ENCODE results near the gene TAF4. TPM values are rescaled to one million over a fixed set of nuclear protein-coding genes. Genes with fewer than 3 reads are reported as not detected.

Gene TAF4
- total RNA-seq, 1 donor from 2014 or later: 22.2 TPM

GRCh38 chr20:61927193-61927825 lies 138.4 kb downstream of the TAF4 start:
- H3K9me3 Mint-ChIP-seq: no peaks in the 10 kb centered on the region
- TF ChIP-seq, protein P1, sequence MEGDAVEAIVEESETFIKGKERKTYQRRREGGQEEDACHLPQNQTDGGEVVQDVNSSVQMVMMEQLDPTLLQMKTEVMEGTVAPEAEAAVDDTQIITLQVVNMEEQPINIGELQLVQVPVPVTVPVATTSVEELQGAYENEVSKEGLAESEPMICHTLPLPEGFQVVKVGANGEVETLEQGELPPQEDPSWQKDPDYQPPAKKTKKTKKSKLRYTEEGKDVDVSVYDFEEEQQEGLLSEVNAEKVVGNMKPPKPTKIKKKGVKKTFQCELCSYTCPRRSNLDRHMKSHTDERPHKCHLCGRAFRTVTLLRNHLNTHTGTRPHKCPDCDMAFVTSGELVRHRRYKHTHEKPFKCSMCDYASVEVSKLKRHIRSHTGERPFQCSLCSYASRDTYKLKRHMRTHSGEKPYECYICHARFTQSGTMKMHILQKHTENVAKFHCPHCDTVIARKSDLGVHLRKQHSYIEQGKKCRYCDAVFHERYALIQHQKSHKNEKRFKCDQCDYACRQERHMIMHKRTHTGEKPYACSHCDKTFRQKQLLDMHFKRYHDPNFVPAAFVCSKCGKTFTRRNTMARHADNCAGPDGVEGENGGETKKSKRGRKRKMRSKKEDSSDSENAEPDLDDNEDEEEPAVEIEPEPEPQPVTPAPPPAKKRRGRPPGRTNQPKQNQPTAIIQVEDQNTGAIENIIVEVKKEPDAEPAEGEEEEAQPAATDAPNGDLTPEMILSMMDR (conservative IDR thresholded peaks at IDR 0.05): no peak
- no peaks in the 10 kb centered on the region for H3K36me3 Mint-ChIP-seq
- no peak overlapping the region for H3K4me3 Mint-ChIP-seq
- DNase-seq (ENCODE audit: extremely low spot score, unreplicated experiment): no peak
- H3K27me3 Mint-ChIP-seq: peaks cover 2% of the 10 kb centered on the region
- peaks cover 2% of the 10 kb centered on the region for H3K4me1 Mint-ChIP-seq (ENCODE audit: unreplicated experiment)
- H3K27ac Mint-ChIP-seq: no peak overlapping the region

GRCh38 chr20:61926796-61927192 lies 138.9 kb downstream of the TAF4 start:
- Mint-ChIP-seq H3K4me3 (no peak overlapping the region), H3K36me3 (no peaks in the 10 kb centered on the region), H3K27ac (no peak overlapping the region), H3K9me3 (no peaks in the 10 kb centered on the region), H3K4me1 (ENCODE audit: unreplicated experiment) (no peaks in the 10 kb centered on the region), H3K27me3 (peaks cover 2% of the 10 kb centered on the region)
- DNase-seq (ENCODE audit: extremely low spot score, unreplicated experiment): no peak
- TF ChIP-seq, protein P1 (conservative IDR thresholded peaks at IDR 0.05): no peak

GRCh38 chr20:61926253-61926613 lies 139.4 kb downstream of the TAF4 start:
- H3K9me3 Mint-ChIP-seq: no peaks in the 10 kb centered on the region
- peaks cover 2% of the 10 kb centered on the region for H3K27me3 Mint-ChIP-seq
- no peaks in the 10 kb centered on the region for H3K4me1 Mint-ChIP-seq (ENCODE audit: unreplicated experiment)
- TF ChIP-seq, protein P1 (conservative IDR thresholded peaks at IDR 0.05): no peak
- DNase-seq (ENCODE audit: extremely low spot score, unreplicated experiment): no peak
- no peak overlapping the region for H3K4me3 Mint-ChIP-seq
- H3K27ac Mint-ChIP-seq: no peak overlapping the region
- H3K36me3 Mint-ChIP-seq: no peaks in the 10 kb centered on the region

GRCh38 chr20:61925555-61926252 lies 140.0 kb downstream of the TAF4 start:
- TF ChIP-seq, protein P1 (conservative IDR thresholded peaks at IDR 0.05): no peak
- Mint-ChIP-seq H3K27me3 (peaks cover 2% of the 10 kb centered on the region), H3K9me3 (no peaks in the 10 kb centered on the region), H3K27ac (no peak overlapping the region), H3K36me3 (no peaks in the 10 kb centered on the region), H3K4me1 (ENCODE audit: unreplicated experiment) (no peaks in the 10 kb centered on the region), H3K4me3 (no peak overlapping the region)
- DNase-seq (ENCODE audit: extremely low spot score, unreplicated experiment): no peak

- H3K36me3 Mint-ChIP-seq: no peaks in the 10 kb centered on the region
- no peak overlapping the region for H3K4me3 Mint-ChIP-seq
- H3K4me1 Mint-ChIP-seq (ENCODE audit: unreplicated experiment): no peaks in the 10 kb centered on the region
- no peak for DNase-seq (ENCODE audit: extremely low spot score, unreplicated experiment)
- no peak overlapping the region for H3K27ac Mint-ChIP-seq
- H3K9me3 Mint-ChIP-seq: no peaks in the 10 kb centered on the region
- H3K27me3 Mint-ChIP-seq: peaks cover 2% of the 10 kb centered on the region
- TF ChIP-seq, protein P1 (conservative IDR thresholded peaks at IDR 0.05): no peak
These were observed 140.7 kb downstream of the TAF4 start for GRCh38 chr20:61924858-61925554.

Small RNA genes lying within 50 kb of the gene (microRNA-seq; reads per million reads assigned to microRNA genes)
- 0.83 reads per million for gene MIR1257
- gene MIR3195: not detected

Other genes starting within 250 kb of the TAF4 start
- gene LSM14B, start 56.6 kb upstream of the TAF4 start, total RNA-seq (ENCODE audit: low replicate concordance): 45.6 and 66.3 TPM in 2 replicates
- gene PSMA7, start 77.5 kb upstream of the TAF4 start, total RNA-seq (ENCODE audit: low replicate concordance): 207 and 236 TPM in 2 replicates
- gene SS18L1, start 77.9 kb upstream of the TAF4 start, total RNA-seq (ENCODE audit: low replicate concordance): 20.5 and 25.5 TPM in 2 replicates
- 35.6 and 37.4 TPM in 2 replicates for gene MTG2, start 117.1 kb upstream of the TAF4 start, total RNA-seq (ENCODE audit: low replicate concordance)
- 0.24 and 0.53 TPM in 2 replicates for gene HRH3, start 154.4 kb upstream of the TAF4 start, total RNA-seq (ENCODE audit: low replicate concordance)
- gene OSBPL2, start 172.6 kb upstream of the TAF4 start, total RNA-seq (ENCODE audit: low replicate concordance): 43.7 and 60.5 TPM in 2 replicates
- 67.2 and 71.5 TPM in 2 replicates for gene ADRM1, start 237.1 kb upstream of the TAF4 start, total RNA-seq (ENCODE audit: low replicate concordance)